HG03378 (cell line): ENCODE data around the gene TXNDC16.

Experiments used
- ATAC-seq: cut with Tn5 transposase; IDR thresholded peaks from one replicate; pipeline ENCODE4 v1.9.1; 2021; ENCODE audit warnings: mild to moderate bottlenecking, moderate library complexity; ENCODE audit not compliant: unreplicated experiment

Gene TXNDC16

GRCh38 chr14:52457411-52457810, 94.9 kb downstream of the TXNDC16 start:
- no peak for ATAC-seq

- no peak for ATAC-seq
Observed at GRCh38 chr14:52455291-52456088, 96.8 kb downstream of the TXNDC16 start.

GRCh38 chr14:52447236-52447635, 105.1 kb downstream of the TXNDC16 start:
- ATAC-seq = no peak

GRCh38 chr14:52446355-52446754, 106.0 kb downstream of the TXNDC16 start:
- no peak for ATAC-seq

- no peak for ATAC-seq
Observed at GRCh38 chr14:52443506-52443905, 108.8 kb downstream of the TXNDC16 start.

- no peak for ATAC-seq
Observed at GRCh38 chr14:52442602-52443001, 109.7 kb downstream of the TXNDC16 start.

- ATAC-seq = no peak
Observed at GRCh38 chr14:52442166-52442565, 110.1 kb downstream of the TXNDC16 start.

- no peak for ATAC-seq
Observed at GRCh38 chr14:52439476-52439875, 112.8 kb downstream of the TXNDC16 start.

GRCh38 chr14:52434955-52435354, 117.3 kb downstream of the TXNDC16 start:
- ATAC-seq = no peak

GRCh38 chr14:52430474-52430873, 121.8 kb downstream of the TXNDC16 start:
- ATAC-seq = no peak

GRCh38 chr14:52429451-52429850, 122.9 kb downstream of the TXNDC16 start:
- ATAC-seq = no peak

GRCh38 chr14:52427460-52427859, 124.8 kb downstream of the TXNDC16 start:
- ATAC-seq = no peak

GRCh38 chr14:52422650-52423356, 129.5 kb downstream of the TXNDC16 start:
- ATAC-seq = no peak

- no peak for ATAC-seq
Observed at GRCh38 chr14:52417139-52417538, 135.2 kb downstream of the TXNDC16 start.

GRCh38 chr14:52413729-52414408, 138.4 kb downstream of the TXNDC16 start:
- ATAC-seq = peak; percentile 53

GRCh38 chr14:52412426-52412825, 139.9 kb downstream of the TXNDC16 start:
- ATAC-seq = no peak

- ATAC-seq = no peak
Observed at GRCh38 chr14:52405314-52405713, 147.0 kb downstream of the TXNDC16 start.

- peak; percentile 72 for ATAC-seq
Observed at GRCh38 chr14:52402812-52403526, 149.3 kb downstream of the TXNDC16 start.

GRCh38 chr14:52400846-52401245, 151.5 kb downstream of the TXNDC16 start:
- ATAC-seq = peak; percentile 53

- ATAC-seq = no peak
Observed at GRCh38 chr14:52399921-52400595, 152.2 kb downstream of the TXNDC16 start.
